ENCODE measurements around the gene ARHGEF10L. TPM values are rescaled to one million over a fixed set of nuclear protein-coding genes. Genes with fewer than 3 reads are reported as not detected.

Gene ARHGEF10L
- total RNA-seq, 1 donor from 2014 or later = 75.6 TPM

DNA sequence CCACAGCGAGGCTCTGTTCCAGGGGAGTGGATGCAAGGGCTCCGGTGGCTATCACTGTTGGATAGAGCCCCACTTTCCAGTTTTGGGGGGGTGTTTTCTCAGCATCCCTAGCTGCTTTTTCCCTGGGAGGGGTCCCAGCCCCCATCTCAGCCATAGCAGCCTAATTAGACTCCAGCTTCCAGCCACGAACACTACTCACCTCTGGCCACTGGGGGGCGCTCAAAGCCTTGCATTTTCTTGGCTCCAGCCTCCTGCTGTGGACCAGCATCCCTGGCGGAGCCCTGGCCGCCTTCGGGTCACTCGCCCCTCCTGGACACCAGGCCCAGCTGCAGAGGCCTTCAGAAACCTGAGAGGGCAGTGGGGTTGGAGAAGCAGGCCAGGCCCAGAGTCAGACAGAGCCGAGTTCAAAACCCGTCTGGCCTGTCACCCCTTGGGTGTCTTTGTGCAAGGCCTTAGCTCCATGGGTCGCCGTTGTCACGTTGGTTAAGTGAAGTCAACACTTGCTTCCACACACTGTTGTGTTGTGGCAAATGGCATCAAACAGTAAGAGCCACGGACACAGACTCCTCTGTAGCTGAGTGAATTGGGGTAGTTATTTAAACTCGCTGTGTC is 122.2 kb downstream of the ARHGEF10L start:
- no peaks in the 10 kb centered on the region for H3K4me1 ChIP-seq
- no peaks in the 10 kb centered on the region for H3K9me3 ChIP-seq
- TF ChIP-seq POLR2A (IDR thresholded peaks at IDR 0.05) (no peak), POLR2AphosphoS5 (IDR thresholded peaks at IDR 0.05; ENCODE audit: insufficient read depth in 1 of 2, low read depth in 1 of 2) (no peak)
- TF ChIP-seq, protein P1, sequence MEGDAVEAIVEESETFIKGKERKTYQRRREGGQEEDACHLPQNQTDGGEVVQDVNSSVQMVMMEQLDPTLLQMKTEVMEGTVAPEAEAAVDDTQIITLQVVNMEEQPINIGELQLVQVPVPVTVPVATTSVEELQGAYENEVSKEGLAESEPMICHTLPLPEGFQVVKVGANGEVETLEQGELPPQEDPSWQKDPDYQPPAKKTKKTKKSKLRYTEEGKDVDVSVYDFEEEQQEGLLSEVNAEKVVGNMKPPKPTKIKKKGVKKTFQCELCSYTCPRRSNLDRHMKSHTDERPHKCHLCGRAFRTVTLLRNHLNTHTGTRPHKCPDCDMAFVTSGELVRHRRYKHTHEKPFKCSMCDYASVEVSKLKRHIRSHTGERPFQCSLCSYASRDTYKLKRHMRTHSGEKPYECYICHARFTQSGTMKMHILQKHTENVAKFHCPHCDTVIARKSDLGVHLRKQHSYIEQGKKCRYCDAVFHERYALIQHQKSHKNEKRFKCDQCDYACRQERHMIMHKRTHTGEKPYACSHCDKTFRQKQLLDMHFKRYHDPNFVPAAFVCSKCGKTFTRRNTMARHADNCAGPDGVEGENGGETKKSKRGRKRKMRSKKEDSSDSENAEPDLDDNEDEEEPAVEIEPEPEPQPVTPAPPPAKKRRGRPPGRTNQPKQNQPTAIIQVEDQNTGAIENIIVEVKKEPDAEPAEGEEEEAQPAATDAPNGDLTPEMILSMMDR (IDR thresholded peaks at IDR 0.05) = peak; percentile 62 to 81 (median 69)
- no peak overlapping the region for H3K4me3 ChIP-seq
- no peak for DNase-seq (ENCODE audit: extremely low spot score in 2 of 2)
- intact Hi-C loops (cut with DNase I) = no loop called here
- peaks cover 0 to 32% of the 10 kb centered on the region in 2 donors for H3K36me3 ChIP-seq
- H3K27ac ChIP-seq = no peak overlapping the region
- no peaks in the 10 kb centered on the region for H3K27me3 ChIP-seq

DNA sequence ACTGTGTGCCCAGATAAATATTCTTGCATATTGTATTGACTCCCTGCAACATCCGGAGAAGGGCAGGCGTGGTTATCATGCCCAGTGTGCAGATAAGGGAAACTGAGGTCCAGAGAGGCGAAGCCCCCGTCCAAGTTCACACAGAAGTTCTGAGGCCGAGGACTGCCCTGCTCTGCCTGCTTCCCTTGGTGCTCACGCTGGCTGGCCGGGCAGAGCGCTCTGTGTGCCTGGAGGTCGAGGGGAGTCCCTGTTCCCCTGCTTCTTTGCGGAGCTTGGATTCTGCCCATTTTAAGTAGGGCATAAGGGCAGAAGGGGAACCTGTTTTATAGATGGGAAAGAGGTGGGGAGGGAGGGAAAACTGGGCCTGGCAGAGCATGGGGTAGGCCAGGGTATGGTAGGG is 122.8 kb downstream of the ARHGEF10L start:
- no peak overlapping the region for H3K27ac ChIP-seq
- H3K27me3 ChIP-seq = no peaks in the 10 kb centered on the region
- no peaks in the 10 kb centered on the region for H3K4me1 ChIP-seq
- TF ChIP-seq, protein P1 (IDR thresholded peaks at IDR 0.05) = no peak
- TF ChIP-seq POLR2AphosphoS5 (IDR thresholded peaks at IDR 0.05; ENCODE audit: insufficient read depth in 1 of 2, low read depth in 1 of 2) (no peak), POLR2A (IDR thresholded peaks at IDR 0.05) (no peak)
- intact Hi-C loops (cut with DNase I) = no loop called here
- DNase-seq (ENCODE audit: extremely low spot score in 2 of 2) = no peak
- H3K4me3 ChIP-seq = no peak overlapping the region
- peaks cover 0 to 27% of the 10 kb centered on the region in 2 donors for H3K36me3 ChIP-seq
- no peaks in the 10 kb centered on the region for H3K9me3 ChIP-seq

DNA sequence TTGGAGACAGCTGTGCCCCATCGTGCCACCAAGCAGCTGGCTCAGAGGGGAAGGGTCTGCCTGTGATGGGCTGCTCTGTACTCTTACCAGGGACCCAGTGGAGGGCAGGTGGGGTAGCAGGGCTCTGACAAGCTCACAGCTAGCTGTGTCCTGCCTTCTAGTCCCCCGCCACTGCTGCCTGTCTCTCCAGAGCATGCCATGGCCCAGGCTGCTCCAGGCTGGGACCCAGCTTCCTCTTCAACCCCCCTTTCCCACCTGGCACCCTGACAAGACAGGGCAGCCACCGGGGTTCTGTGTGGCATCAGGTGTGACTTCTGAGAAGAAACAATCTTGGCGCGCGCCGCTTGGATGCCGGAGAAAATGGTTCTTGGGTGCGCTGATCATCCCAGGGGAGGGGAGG is 123.3 kb downstream of the ARHGEF10L start:
- Histone ChIP-seq H3K36me3 (peaks cover 0 to 27% of the 10 kb centered on the region in 2 donors), H3K27ac (no peak overlapping the region), H3K4me1 (no peaks in the 10 kb centered on the region), H3K4me3 (no peak overlapping the region), H3K27me3 (no peaks in the 10 kb centered on the region), H3K9me3 (no peaks in the 10 kb centered on the region)
- intact Hi-C loops (cut with DNase I) = no loop called here
- TF ChIP-seq POLR2AphosphoS5 (IDR thresholded peaks at IDR 0.05; ENCODE audit: insufficient read depth in 1 of 2, low read depth in 1 of 2) (no peak), POLR2A (IDR thresholded peaks at IDR 0.05) (no peak)
- TF ChIP-seq, protein P1 (IDR thresholded peaks at IDR 0.05) = no peak
- DNase-seq (ENCODE audit: extremely low spot score in 2 of 2) = no peak

DNA sequence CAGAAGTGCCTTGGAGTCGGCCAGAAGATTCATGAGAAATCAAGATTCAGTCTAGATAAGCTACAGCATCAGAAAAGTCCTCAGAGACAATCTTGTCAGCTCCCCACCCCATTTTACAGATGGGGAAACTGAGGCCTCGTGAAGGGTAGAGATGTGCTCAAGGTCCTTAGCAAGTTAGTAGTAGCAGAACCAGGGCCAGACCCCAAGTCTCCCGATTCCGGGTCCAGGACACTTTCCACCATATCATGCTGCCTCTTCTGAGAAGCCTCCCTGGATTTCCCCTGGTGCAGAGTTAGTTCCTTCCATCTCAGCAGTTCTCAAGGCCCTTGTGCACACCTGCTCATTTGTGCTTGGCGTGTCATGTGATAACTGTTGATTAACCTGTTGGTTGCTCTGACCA is 124.1 kb downstream of the ARHGEF10L start:
- TF ChIP-seq POLR2A (IDR thresholded peaks at IDR 0.05) (no peak), POLR2AphosphoS5 (IDR thresholded peaks at IDR 0.05; ENCODE audit: insufficient read depth in 1 of 2, low read depth in 1 of 2) (no peak)
- TF ChIP-seq, protein P1 (IDR thresholded peaks at IDR 0.05) = no peak
- Histone ChIP-seq H3K4me1 (no peaks in the 10 kb centered on the region), H3K36me3 (peaks cover 0 to 26% of the 10 kb centered on the region in 2 donors), H3K4me3 (no peak overlapping the region), H3K27me3 (no peaks in the 10 kb centered on the region), H3K27ac (no peak overlapping the region), H3K9me3 (no peaks in the 10 kb centered on the region)
- no peak for DNase-seq (ENCODE audit: extremely low spot score in 2 of 2)
- intact Hi-C loops (cut with DNase I) = no loop called here

DNA sequence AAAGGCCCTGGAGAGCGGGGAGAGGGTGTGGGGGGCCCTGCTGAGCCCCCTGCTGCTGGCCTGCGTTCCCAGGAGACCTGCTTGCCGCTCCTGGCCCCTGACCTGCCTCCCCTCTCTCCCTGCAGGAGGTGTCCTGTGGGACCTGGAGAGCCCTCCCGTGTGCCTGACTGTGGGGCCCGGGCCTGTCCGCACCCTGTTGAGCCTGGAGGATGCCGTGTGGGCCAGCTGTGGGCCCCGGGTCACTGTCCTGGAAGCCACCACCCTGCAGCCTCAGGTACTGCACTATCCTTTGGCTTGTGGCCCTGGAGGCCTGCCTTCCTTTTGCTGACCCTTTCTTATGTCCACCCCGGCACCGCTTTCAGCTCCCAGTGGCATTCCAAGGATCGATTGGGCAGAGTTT is 124.8 kb downstream of the ARHGEF10L start:
- no peak for DNase-seq (ENCODE audit: extremely low spot score in 2 of 2)
- no peaks in the 10 kb centered on the region for H3K27me3 ChIP-seq
- H3K4me1 ChIP-seq = no peaks in the 10 kb centered on the region
- TF ChIP-seq, protein P1 (IDR thresholded peaks at IDR 0.05) = no peak
- no peak for TF ChIP-seq POLR2A (IDR thresholded peaks at IDR 0.05)
- no peak for TF ChIP-seq POLR2AphosphoS5 (IDR thresholded peaks at IDR 0.05; ENCODE audit: insufficient read depth in 1 of 2, low read depth in 1 of 2)
- peaks cover 0 to 22% of the 10 kb centered on the region in 2 donors for H3K36me3 ChIP-seq
- H3K9me3 ChIP-seq = no peaks in the 10 kb centered on the region
- no peak overlapping the region for H3K27ac ChIP-seq
- intact Hi-C loops (cut with DNase I) = no loop called here
- H3K4me3 ChIP-seq = no peak overlapping the region

Measured in vagina (tissue), 2 donors.